ENCODE data around the gene DIDO1. TPM values are rescaled to one million over a fixed set of nuclear protein-coding genes. Genes with fewer than 3 reads are reported as not detected.

The DIDO1 gene
- total RNA-seq, 1 donor from 2014 or later, result 58.1 TPM

DNA sequence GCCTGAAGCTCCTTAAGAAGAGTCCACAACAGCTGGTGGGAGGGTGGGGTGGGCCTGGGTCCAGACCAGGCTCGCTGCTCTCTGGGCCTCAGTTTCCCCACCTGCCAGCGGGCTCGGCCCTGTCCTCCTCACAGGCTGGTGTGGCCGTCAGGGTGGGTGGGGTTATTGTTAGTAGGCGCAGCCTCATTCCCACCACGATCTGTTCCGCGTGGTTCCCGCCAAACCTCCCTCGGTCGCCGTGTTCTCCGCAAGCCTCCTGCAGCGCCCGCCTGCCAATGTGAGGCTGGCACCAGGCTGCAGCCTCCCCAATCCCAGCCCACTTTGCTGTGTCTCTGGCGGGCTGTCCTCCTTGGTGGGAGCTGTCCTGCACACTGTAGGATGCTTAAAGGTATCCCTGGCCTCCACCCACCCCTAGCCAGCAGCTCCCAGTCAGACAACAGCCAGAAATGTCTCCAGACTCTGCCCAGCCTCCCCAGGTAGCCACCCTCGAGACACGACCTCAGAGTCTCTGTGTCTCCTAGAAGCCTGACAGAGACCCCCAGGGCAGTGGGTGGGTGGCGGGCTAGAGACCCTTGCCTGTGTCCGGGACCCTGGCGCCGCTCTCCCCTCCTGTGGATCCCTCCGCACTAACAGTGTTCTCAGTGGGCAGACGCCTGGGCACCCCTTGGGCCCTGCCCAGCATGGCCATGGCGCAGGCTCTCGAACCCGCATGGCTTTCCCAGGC, 41.5 kb upstream of the DIDO1 start:
- TF ChIP-seq, protein P1, sequence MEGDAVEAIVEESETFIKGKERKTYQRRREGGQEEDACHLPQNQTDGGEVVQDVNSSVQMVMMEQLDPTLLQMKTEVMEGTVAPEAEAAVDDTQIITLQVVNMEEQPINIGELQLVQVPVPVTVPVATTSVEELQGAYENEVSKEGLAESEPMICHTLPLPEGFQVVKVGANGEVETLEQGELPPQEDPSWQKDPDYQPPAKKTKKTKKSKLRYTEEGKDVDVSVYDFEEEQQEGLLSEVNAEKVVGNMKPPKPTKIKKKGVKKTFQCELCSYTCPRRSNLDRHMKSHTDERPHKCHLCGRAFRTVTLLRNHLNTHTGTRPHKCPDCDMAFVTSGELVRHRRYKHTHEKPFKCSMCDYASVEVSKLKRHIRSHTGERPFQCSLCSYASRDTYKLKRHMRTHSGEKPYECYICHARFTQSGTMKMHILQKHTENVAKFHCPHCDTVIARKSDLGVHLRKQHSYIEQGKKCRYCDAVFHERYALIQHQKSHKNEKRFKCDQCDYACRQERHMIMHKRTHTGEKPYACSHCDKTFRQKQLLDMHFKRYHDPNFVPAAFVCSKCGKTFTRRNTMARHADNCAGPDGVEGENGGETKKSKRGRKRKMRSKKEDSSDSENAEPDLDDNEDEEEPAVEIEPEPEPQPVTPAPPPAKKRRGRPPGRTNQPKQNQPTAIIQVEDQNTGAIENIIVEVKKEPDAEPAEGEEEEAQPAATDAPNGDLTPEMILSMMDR (conservative IDR thresholded peaks at IDR 0.05), result no peak
- Mint-ChIP-seq H3K27me3 (peaks cover 24% of the 10 kb centered on the region), H3K4me1 (ENCODE audit: unreplicated experiment) (no peaks in the 10 kb centered on the region), H3K36me3 (no peaks in the 10 kb centered on the region), H3K27ac (no peak overlapping the region), H3K4me3 (no peak overlapping the region), H3K9me3 (no peaks in the 10 kb centered on the region)
- no peak for DNase-seq (ENCODE audit: extremely low spot score, unreplicated experiment)

DNA sequence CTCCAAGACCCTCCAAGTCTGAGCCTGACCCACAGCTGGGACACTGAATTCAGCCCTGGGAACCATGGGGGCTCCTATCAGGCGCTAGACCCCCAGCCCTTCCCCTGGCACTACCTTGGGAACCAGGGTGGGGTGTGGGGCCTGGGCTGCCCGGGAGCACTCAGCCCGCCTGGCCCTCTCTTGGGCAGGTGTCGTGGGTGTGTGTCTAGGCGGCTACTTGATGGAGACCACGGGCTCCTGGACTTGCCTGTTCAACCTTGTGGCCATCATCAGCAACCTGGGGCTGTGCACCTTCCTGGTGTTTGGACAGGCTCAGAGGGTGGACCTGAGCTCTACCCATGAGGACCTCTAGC, 40.8 kb upstream of the DIDO1 start:
- no peak for DNase-seq (ENCODE audit: extremely low spot score, unreplicated experiment)
- Mint-ChIP-seq H3K27me3 (peaks cover 18% of the 10 kb centered on the region), H3K4me3 (no peak overlapping the region), H3K4me1 (ENCODE audit: unreplicated experiment) (no peaks in the 10 kb centered on the region), H3K36me3 (no peaks in the 10 kb centered on the region), H3K27ac (no peak overlapping the region), H3K9me3 (no peaks in the 10 kb centered on the region)
- TF ChIP-seq, protein P1 (conservative IDR thresholded peaks at IDR 0.05), result no peak

DNA sequence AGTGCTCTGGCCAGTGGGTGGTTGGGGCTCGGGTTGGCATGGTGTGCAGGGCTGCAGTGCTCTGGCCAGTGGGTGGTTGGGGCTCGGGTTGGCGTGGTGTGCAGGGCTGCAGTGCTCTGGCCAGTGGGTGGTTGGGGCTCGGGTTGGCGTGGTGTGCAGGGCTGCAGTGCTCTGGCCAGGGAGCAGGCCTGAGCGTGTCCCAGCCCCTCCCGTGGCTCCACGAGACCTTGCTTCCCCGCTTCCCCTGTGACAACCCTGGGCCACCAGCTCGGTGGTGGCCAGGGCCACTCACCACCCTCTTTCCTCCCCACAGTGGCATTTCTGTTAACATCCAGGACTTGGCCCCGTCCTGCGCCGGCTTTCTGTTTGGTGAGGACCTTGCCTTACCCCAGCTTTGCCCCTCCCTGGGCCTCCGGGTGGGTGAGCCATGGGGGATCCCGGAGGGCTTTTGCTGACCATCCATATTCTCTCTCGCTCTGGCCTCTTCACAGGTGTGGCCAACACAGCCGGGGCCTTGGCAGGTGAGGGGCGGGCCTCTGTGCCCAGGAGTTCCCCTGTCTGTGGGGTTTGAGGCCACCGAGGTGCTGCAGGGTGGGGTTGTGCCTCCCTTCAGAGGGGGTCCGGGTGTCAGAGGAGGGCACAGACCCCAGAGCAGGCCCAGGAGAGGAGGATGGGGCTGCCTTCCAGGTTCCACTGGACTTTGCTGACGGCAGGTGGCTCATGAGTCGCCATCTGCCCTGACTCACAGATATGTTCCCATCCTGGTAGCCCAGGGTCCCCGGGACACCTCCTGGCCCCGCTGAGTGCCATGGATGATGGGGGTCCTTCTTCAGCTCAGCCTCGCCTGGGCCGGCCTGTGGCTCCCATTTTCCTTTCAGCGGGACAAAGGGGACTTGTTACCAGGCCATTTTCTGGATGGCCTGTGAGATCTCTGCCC, 40.2 kb upstream of the DIDO1 start:
- no peaks in the 10 kb centered on the region for H3K4me1 Mint-ChIP-seq (ENCODE audit: unreplicated experiment)
- H3K9me3 Mint-ChIP-seq, result no peaks in the 10 kb centered on the region
- H3K27me3 Mint-ChIP-seq, result peaks cover 11% of the 10 kb centered on the region
- no peak for DNase-seq (ENCODE audit: extremely low spot score, unreplicated experiment)
- H3K4me3 Mint-ChIP-seq, result no peak overlapping the region
- TF ChIP-seq, protein P1 (conservative IDR thresholded peaks at IDR 0.05), result no peak
- no peak overlapping the region for H3K27ac Mint-ChIP-seq
- H3K36me3 Mint-ChIP-seq, result no peaks in the 10 kb centered on the region

DNA sequence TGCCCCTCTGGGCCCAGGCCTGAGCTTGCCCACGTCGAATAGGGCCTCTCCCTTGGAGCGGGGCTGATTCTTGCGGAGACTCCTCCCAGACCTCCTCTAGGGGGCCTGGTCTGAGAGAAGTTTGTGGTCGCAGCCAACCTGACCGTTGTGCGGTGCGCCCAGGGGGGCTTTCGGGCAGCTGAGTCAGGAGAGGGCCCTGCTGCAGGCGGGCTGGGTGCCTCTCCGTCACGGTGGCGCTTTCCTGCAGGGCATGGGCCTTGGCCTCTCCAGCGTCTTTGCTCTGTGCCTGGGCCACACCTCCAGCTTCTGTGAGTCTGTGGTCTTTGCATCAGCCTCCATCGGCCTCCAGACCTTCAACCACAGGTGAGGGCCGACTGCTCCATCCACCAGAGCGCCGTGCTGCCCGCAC, 39.1 kb upstream of the DIDO1 start:
- Mint-ChIP-seq H3K27ac (no peak overlapping the region), H3K9me3 (no peaks in the 10 kb centered on the region), H3K27me3 (peaks cover 8% of the 10 kb centered on the region), H3K4me3 (no peak overlapping the region), H3K36me3 (no peaks in the 10 kb centered on the region), H3K4me1 (ENCODE audit: unreplicated experiment) (no peaks in the 10 kb centered on the region)
- DNase-seq (ENCODE audit: extremely low spot score, unreplicated experiment), result no peak
- TF ChIP-seq, protein P1 (conservative IDR thresholded peaks at IDR 0.05), result peak; percentile 26

DNA sequence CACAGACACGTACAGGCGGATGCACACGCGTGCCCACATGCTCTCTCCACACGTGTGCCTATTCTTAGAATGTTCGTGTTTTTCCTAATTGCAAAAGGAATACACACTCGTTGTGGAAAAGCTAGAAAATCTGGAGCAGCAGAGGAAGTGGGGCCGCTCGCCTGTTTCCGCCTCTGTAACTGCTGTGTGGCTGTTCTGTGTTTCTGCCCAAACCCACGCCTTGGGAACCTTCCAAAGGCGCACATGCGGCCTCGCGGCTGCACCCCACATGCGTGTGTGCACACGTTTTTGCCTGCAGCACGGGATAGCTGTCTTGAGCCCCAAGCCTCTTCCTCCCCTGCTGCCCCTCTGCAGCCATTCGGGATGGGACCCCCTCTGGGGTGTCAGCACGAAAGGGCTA, 38.4 kb upstream of the DIDO1 start:
- Mint-ChIP-seq H3K27ac (no peak overlapping the region), H3K36me3 (no peaks in the 10 kb centered on the region), H3K27me3 (peaks cover 5% of the 10 kb centered on the region), H3K9me3 (no peaks in the 10 kb centered on the region), H3K4me1 (ENCODE audit: unreplicated experiment) (no peaks in the 10 kb centered on the region), H3K4me3 (no peak overlapping the region)
- TF ChIP-seq, protein P1 (conservative IDR thresholded peaks at IDR 0.05), result no peak
- DNase-seq (ENCODE audit: extremely low spot score, unreplicated experiment), result no peak

Measured in type B pancreatic cell (in vitro differentiated cells).